GM21576 (cell line): ENCODE data around the gene ARSA.

Experiments
- ATAC-seq: cut with Tn5 transposase; IDR thresholded peaks from one replicate; pipeline ENCODE4 v1.9.1; 2021; ENCODE audit warnings: mild to moderate bottlenecking, moderate library complexity; ENCODE audit not compliant: unreplicated experiment

Gene ARSA

GRCh38 chr22:50606165-50606945, 21.6 kb downstream of the ARSA start:
- no peak for ATAC-seq

GRCh38 chr22:50605613-50606074, 22.3 kb downstream of the ARSA start:
- no peak for ATAC-seq

GRCh38 chr22:50605002-50605612, 22.8 kb downstream of the ARSA start:
- ATAC-seq: no peak

- no peak for ATAC-seq
Observed at GRCh38 chr22:50604256-50605001, 23.5 kb downstream of the ARSA start.

- ATAC-seq: no peak
Observed at GRCh38 chr22:50603511-50604255, 24.3 kb downstream of the ARSA start.

- ATAC-seq: no peak
Observed at GRCh38 chr22:50602338-50602700, 25.6 kb downstream of the ARSA start.

- no peak for ATAC-seq
Observed at GRCh38 chr22:50601669-50602337, 26.1 kb downstream of the ARSA start.

- ATAC-seq: no peak
Observed at GRCh38 chr22:50600967-50601668, 26.8 kb downstream of the ARSA start.

GRCh38 chr22:50600538-50600937, 27.4 kb downstream of the ARSA start, which contains the start of gene MAPK8IP2:
Gene MAPK8IP2 (plus strand): TSS chr22:50600793. CDS start chr22:50600819, 26 bp downstream.
- no peak for ATAC-seq

GRCh38 chr22:50599816-50600455, 28.0 kb downstream of the ARSA start:
- ATAC-seq: no peak

- ATAC-seq: no peak
Observed at GRCh38 chr22:50597097-50597496, 30.9 kb downstream of the ARSA start.

- ATAC-seq: no peak
Observed at GRCh38 chr22:50595189-50595588, 32.8 kb downstream of the ARSA start.

GRCh38 chr22:50587407-50587806, 40.5 kb downstream of the ARSA start:
- no peak for ATAC-seq

GRCh38 chr22:50586416-50586815, 41.5 kb downstream of the ARSA start:
- no peak for ATAC-seq

GRCh38 chr22:50585781-50586180, 42.2 kb downstream of the ARSA start:
- no peak for ATAC-seq

- no peak for ATAC-seq
Observed at GRCh38 chr22:50585238-50585637, 42.7 kb downstream of the ARSA start.

- ATAC-seq: no peak
Observed at GRCh38 chr22:50584106-50585096, 43.6 kb downstream of the ARSA start.

GRCh38 chr22:50583294-50583861, 44.6 kb downstream of the ARSA start:
- ATAC-seq: peak; percentile 23
